Vagina (tissue), 2 donors: Measurements from ENCODE around the gene EOLA2.
"Not testable (repeated sequence)": the region's sequence is repeated elsewhere in the genome, so short reads cannot be mapped to it uniquely, and the experiment has no call there.

Experiments used
- POLR2A ChIP-seq, 2 donors: fragments of 450-650 bp; IDR thresholded peaks; one replicate each; pipeline ENCODE4 v1.6.1; 2017; ENCODE audit warnings: antibody characterized with exemption in 2 of 2, mild to moderate bottlenecking in 2 of 2, moderate library complexity in 2 of 2
- TF ChIP-seq, protein P1 (sequence below), 3 experiments: fragments of 450-650 bp in 2 of 3; fragments of 200-600 bp in 1 of 3; sonication (generic) in 1 of 3; IDR thresholded peaks; one replicate each; pipeline ENCODE4 v1.5.1; 2017 to 2019; ENCODE audit warnings: antibody characterized with exemption in 3 of 3, mild to moderate bottlenecking in 2 of 3, moderate library complexity in 2 of 3

DNA sequence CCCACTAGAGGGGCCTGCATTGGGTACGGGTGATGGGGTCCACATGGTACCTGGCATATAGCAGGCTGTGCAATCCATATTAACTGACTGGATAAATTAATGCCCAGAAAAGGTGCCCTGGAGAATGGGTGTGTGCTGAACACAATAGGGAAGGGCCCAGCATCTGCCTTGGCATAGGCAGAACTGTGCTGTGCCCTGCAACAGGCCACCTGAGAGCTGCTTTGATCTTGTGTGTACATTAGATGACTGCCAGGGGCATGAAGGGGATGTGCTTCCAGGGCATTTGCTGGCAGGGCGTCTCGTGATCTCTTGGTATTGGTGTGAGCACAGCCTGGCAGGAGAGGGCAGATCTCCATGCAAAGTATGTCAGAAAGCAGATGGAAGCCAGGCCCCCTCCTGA lies 8.6 kb upstream of the EOLA2 start:
- TF ChIP-seq POLR2A (IDR thresholded peaks at IDR 0.05) = not testable (repeated sequence)
- TF ChIP-seq, protein P1, sequence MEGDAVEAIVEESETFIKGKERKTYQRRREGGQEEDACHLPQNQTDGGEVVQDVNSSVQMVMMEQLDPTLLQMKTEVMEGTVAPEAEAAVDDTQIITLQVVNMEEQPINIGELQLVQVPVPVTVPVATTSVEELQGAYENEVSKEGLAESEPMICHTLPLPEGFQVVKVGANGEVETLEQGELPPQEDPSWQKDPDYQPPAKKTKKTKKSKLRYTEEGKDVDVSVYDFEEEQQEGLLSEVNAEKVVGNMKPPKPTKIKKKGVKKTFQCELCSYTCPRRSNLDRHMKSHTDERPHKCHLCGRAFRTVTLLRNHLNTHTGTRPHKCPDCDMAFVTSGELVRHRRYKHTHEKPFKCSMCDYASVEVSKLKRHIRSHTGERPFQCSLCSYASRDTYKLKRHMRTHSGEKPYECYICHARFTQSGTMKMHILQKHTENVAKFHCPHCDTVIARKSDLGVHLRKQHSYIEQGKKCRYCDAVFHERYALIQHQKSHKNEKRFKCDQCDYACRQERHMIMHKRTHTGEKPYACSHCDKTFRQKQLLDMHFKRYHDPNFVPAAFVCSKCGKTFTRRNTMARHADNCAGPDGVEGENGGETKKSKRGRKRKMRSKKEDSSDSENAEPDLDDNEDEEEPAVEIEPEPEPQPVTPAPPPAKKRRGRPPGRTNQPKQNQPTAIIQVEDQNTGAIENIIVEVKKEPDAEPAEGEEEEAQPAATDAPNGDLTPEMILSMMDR (IDR thresholded peaks at IDR 0.05) = not testable (repeated sequence)
